NCI-H774 (cell line): Measurements from ENCODE around the gene IL1RL1.
"Not testable (repeated sequence)": the region's sequence is repeated elsewhere in the genome, so short reads cannot be mapped to it uniquely, and the experiment has no call there.

ENCODE experiments used
- DNase-seq: peaks from one replicate; lab custom pipeline; 2025; lab: John Stamatoyannopoulos, UW

The IL1RL1 gene

GRCh38 chr2:102294802-102295489, 16.4 kb upstream of the IL1RL1 start:
- no peak for DNase-seq

- no peak for DNase-seq
Observed at GRCh38 chr2:102295566-102295965, 15.8 kb upstream of the IL1RL1 start.

- no peak for DNase-seq
Observed at GRCh38 chr2:102296449-102296848, 14.9 kb upstream of the IL1RL1 start.

GRCh38 chr2:102297891-102298290, 13.5 kb upstream of the IL1RL1 start:
- DNase-seq: no peak

- DNase-seq: no peak
Observed at GRCh38 chr2:102301867-102302362, 9.4 kb upstream of the IL1RL1 start.

GRCh38 chr2:102302458-102302857, 8.9 kb upstream of the IL1RL1 start:
- no peak for DNase-seq

- no peak for DNase-seq
Observed at GRCh38 chr2:102303589-102303988, 7.8 kb upstream of the IL1RL1 start.

GRCh38 chr2:102304268-102304667, 7.1 kb upstream of the IL1RL1 start:
- no peak for DNase-seq

GRCh38 chr2:102304711-102305611, 6.4 kb upstream of the IL1RL1 start:
- DNase-seq: no peak

GRCh38 chr2:102306125-102306524, 5.2 kb upstream of the IL1RL1 start:
- DNase-seq: no peak

- no peak for DNase-seq
Observed at GRCh38 chr2:102313025-102313424, 1.7 kb downstream of the IL1RL1 start.

- no peak for DNase-seq
Observed at GRCh38 chr2:102313471-102313870, 2.1 kb downstream of the IL1RL1 start.

- DNase-seq: no peak
Observed at GRCh38 chr2:102313950-102314349, 2.6 kb downstream of the IL1RL1 start.

- no peak for DNase-seq
Observed at GRCh38 chr2:102315921-102316320, 4.6 kb downstream of the IL1RL1 start.

- DNase-seq: no peak
Observed at GRCh38 chr2:102317715-102318114, 6.4 kb downstream of the IL1RL1 start.

- DNase-seq: no peak
Observed at GRCh38 chr2:102318437-102318836, 7.1 kb downstream of the IL1RL1 start.

- DNase-seq: no peak
Observed at GRCh38 chr2:102321941-102322719, 10.8 kb downstream of the IL1RL1 start.

- DNase-seq: not testable (repeated sequence)
Observed at GRCh38 chr2:102324914-102325313, 13.6 kb downstream of the IL1RL1 start.

GRCh38 chr2:102331311-102331980, 20.1 kb downstream of the IL1RL1 start:
- no peak for DNase-seq

- no peak for DNase-seq
Observed at GRCh38 chr2:102334486-102334885, 23.1 kb downstream of the IL1RL1 start.

GRCh38 chr2:102335871-102336366, 24.6 kb downstream of the IL1RL1 start:
- no peak for DNase-seq
